GM18499 (cell line): ENCODE results near the gene OR2AK2.

Experiments used
- ATAC-seq: cut with Tn5 transposase; IDR thresholded peaks from one replicate; pipeline ENCODE4 v1.9.1; 2021; ENCODE audit warnings: moderate number of reproducible peaks; ENCODE audit not compliant: insufficient read depth, unreplicated experiment

The OR2AK2 gene

DNA sequence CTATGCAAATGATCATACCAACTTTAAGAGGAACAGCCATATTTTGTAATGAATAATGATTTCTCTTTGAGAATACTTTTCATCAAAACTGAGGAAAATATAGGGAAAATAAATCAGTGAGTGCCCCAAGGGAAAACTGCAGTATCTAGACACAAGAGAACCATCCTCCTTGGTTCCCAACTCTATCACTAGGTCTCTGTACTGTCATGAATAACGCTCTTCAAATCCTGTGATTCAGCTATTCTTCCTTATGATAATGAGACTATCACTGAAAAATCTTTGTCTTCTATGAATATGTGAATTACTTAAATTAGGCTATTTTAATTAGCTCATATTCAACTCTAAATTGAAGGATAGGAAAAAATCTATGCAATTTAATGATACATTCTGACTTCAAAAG is 50.8 kb downstream of the OR2AK2 start:
- ATAC-seq, result no peak
